Naive B cell (primary cell): ENCODE data around the gene MRPS10. TPM values are rescaled to one million over a fixed set of nuclear protein-coding genes. Genes with fewer than 3 reads are reported as not detected.

Experiments used
- ATAC-seq, 2 donors: fragments of 150-1000 bp; cut with Tn5 transposase; 2 replicates each; pipeline ENCODE4 v1.10.0; 2021; ENCODE audit warnings: low read depth in 2 of 2, mild to moderate bottlenecking in 2 of 2, moderate library complexity in 2 of 2
- DNase-seq: peaks from one replicate; pipeline ENCODE4 v3.0.0; 2022
- H3K27ac Mint-ChIP-seq, 6 donors: one replicate each; pipeline ENCODE4 v1.8.0; 2020 to 2022; ENCODE audit warnings: mild to moderate bottlenecking in 6 of 6, mixed read lengths in 6 of 6, moderate library complexity in 5 of 6, inconsistent platforms in 2 of 6
- H3K27me3 Mint-ChIP-seq, 3 donors: one replicate each; pipeline ENCODE4 v1.8.0; 2021 to 2022; ENCODE audit warnings: mixed read lengths in 3 of 3, mild to moderate bottlenecking in 1 of 3
- H3K36me3 Mint-ChIP-seq, 2 donors: one replicate each; pipeline ENCODE4 v1.8.0; 2020 to 2022; ENCODE audit warnings: mixed read lengths in 2 of 2, inconsistent platforms in 1 of 2, mild to moderate bottlenecking in 1 of 2
- H3K4me1 Mint-ChIP-seq, 3 donors: one replicate each; pipeline ENCODE4 v1.8.0; 2020 to 2022; ENCODE audit warnings: mixed read lengths in 3 of 3, inconsistent platforms in 1 of 3, mild to moderate bottlenecking in 1 of 3, moderate library complexity in 1 of 3
- H3K4me3 Mint-ChIP-seq, 8 donors: one replicate each; pipeline ENCODE4 v1.8.0; 2020 to 2022; ENCODE audit warnings: mild to moderate bottlenecking in 8 of 8, mixed read lengths in 8 of 8, moderate library complexity in 8 of 8, inconsistent platforms in 2 of 8
- H3K9me3 Mint-ChIP-seq, 7 donors: one replicate each; pipeline ENCODE4 v1.8.0; 2020 to 2022; ENCODE audit warnings: mixed read lengths in 7 of 7, mild to moderate bottlenecking in 5 of 7, inconsistent platforms in 2 of 7, moderate library complexity in 1 of 7
- polyA plus RNA-seq, 6 donors: library from polyadenylated mRNA; unstranded; fragments of 300-500 nt; fragmentation: Illumina TruSeq; gene quantifications; one replicate each; pipeline ENCODE4 v1.2.3, GENCODE V29; 2021; ENCODE audit warnings: low read depth in 6 of 6

Gene MRPS10
- polyA plus RNA-seq, 6 donors from 2014 or later: 39.3 to 53.1 (median 50.2) TPM

DNA sequence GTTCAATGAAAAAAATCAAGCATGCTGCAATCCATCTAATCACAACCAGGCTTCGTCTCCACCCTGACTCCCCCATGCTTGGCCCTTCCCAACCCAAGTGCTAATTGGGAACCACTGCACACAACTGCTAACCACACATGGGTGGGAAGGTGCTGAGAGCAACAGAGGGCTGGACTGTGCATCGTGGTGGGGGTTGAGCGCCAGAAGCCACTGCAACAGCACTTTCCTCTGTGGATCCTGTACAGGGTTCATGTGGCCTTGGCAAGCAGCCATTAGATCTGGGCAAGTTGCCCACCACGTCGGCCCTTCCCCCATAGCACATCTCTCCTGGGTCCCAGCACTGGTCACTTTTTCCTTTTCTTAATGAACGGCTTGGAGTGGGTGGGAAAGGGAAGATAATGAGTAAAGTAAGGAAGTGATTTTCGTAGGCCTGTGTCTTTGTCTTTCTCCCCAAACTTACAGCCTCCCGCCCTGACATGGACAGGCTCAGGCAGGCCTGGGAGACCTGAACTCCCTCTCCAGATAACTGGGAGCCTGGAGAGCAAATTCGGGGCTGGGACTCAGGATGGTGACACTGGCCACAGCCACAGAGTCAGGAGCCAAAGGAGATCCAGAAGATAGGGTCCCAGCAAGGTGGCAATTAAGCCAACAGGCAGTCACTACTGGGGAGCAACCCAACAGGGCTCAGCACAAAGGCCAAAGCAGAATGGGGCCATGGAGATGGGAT, 34.4 kb upstream of the MRPS10 start:
- no peak for DNase-seq
- peak overlapping the region in 2 of 6 donors; percentile 20 to 52 for H3K27ac Mint-ChIP-seq

DNA sequence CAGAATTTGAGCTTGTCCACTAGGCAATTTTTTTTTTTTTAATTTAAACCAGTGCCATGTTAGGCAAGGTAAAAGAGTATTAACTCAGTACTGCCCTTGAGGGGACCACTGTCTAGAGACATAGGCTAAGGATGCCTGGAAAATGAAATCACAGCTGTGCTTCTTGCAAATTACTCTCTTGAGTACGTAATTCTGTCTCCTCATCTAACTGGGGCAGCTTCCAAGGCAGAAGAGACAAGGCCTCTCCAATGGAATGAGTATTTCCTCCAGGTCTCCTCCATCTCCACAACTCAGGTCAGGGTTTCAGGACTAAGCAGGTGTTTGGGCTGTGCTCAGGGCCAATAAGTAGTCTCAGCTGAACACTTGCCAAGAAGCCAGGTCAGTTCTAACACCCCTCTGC, 33.8 kb upstream of the MRPS10 start:
- Mint-ChIP-seq H3K9me3 (no peaks in the 10 kb centered on the region), H3K27me3 (peaks cover 0 to 3% (median 0%) of the 10 kb centered on the region in 3 donors), H3K36me3 (no peaks in the 10 kb centered on the region), H3K4me3 (no peak overlapping the region), H3K4me1 (no peaks in the 10 kb centered on the region), H3K27ac (no peak overlapping the region)
- ATAC-seq (no peak), DNase-seq (no peak)

More for the DNA sequence above, 34.4 kb upstream of the MRPS10 start:
- H3K27me3 Mint-ChIP-seq: peaks cover 0 to 3% (median 0%) of the 10 kb centered on the region in 3 donors
- no peaks in the 10 kb centered on the region for H3K36me3 Mint-ChIP-seq
- ATAC-seq: no peak
- H3K4me1 Mint-ChIP-seq: no peaks in the 10 kb centered on the region
- no peak overlapping the region for H3K4me3 Mint-ChIP-seq
- no peaks in the 10 kb centered on the region for H3K9me3 Mint-ChIP-seq

GRCh38 chr6:42250274-42250931, 32.7 kb upstream of the MRPS10 start:
- H3K4me3 Mint-ChIP-seq: no peak overlapping the region
- H3K27ac Mint-ChIP-seq: no peak overlapping the region

GRCh38 chr6:42249279-42249678, 31.6 kb upstream of the MRPS10 start:
- no peak for DNase-seq
- no peaks in the 10 kb centered on the region for H3K4me1 Mint-ChIP-seq
- H3K4me3 Mint-ChIP-seq: no peak overlapping the region
- H3K36me3 Mint-ChIP-seq: no peaks in the 10 kb centered on the region
- ATAC-seq: no peak
- H3K9me3 Mint-ChIP-seq: no peaks in the 10 kb centered on the region
- H3K27me3 Mint-ChIP-seq: no peaks in the 10 kb centered on the region
- no peak overlapping the region for H3K27ac Mint-ChIP-seq

More at GRCh38 chr6:42250274-42250931, 32.7 kb upstream of the MRPS10 start:
- no peaks in the 10 kb centered on the region for H3K9me3 Mint-ChIP-seq
- H3K27me3 Mint-ChIP-seq: peaks cover 0 to 3% (median 0%) of the 10 kb centered on the region in 3 donors
- H3K36me3 Mint-ChIP-seq: no peaks in the 10 kb centered on the region
- no peak for DNase-seq
- no peaks in the 10 kb centered on the region for H3K4me1 Mint-ChIP-seq
- ATAC-seq: no peak

GRCh38 chr6:42243046-42243445, 25.4 kb upstream of the MRPS10 start:
- no peaks in the 10 kb centered on the region for H3K36me3 Mint-ChIP-seq
- no peak overlapping the region for H3K4me3 Mint-ChIP-seq

DNA sequence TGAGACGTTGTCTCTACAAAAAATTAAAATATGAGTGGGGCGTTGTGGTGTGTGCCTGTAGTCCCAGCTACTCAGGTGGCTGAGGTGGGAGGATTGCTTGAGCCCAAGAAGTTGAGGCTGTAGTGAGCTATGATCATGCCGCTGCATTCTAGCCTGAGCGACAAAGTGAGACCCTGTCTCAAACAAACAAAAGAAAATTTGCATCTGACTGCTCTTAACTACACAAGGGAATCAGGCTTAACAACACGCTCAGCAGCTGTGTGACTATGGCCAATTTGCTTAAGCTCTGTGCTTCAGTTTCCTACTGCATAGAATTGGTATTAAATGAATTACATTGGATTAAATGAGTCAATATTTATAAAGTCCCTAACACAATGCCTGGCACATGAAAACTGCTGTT, 24.3 kb upstream of the MRPS10 start:
- Mint-ChIP-seq H3K9me3 (no peaks in the 10 kb centered on the region), H3K4me1 (no peaks in the 10 kb centered on the region), H3K27ac (peak overlapping the region in 1 of 6 donors; percentile 47), H3K27me3 (no peaks in the 10 kb centered on the region), H3K4me3 (no peak overlapping the region), H3K36me3 (no peaks in the 10 kb centered on the region)
- no peak for DNase-seq
- ATAC-seq: no peak

More at GRCh38 chr6:42243046-42243445, 25.4 kb upstream of the MRPS10 start:
- DNase-seq (no peak), ATAC-seq (no peak)
- Mint-ChIP-seq H3K27ac (no peak overlapping the region), H3K9me3 (no peaks in the 10 kb centered on the region), H3K27me3 (no peaks in the 10 kb centered on the region), H3K4me1 (no peaks in the 10 kb centered on the region)

DNA sequence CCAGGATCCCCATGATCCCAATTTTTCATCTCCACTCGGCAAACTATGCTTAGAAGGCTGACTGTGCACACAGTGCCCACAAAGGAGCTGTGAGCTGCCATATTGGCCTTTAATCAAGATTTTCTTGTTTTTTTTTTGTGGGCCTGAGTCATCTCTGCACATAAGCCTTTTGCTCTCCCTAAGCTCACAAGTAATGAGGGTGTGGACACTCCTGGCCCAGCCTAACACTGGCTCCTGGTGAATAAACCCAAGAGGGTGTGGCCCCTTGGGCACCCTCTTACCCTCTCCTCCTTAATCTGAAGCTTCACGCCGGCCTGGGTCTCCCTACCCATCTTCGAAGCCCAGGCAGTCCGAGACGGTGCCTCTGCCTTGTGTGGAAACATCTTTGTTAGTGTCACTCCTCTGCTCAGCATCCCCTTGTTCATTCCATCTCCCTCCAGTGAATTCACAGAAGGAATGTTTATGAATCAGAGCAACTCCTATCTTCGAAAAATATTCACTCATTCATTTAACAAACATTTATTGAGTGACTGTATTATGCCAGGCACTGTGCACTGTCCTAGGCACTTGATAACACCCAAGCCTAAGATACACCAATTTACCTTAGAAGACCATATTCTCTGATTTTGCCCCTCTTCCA, 22.2 kb upstream of the MRPS10 start:
- Mint-ChIP-seq H3K36me3 (no peaks in the 10 kb centered on the region), H3K27ac (peak overlapping the region in 1 of 6 donors; percentile 1)
- no peak for DNase-seq

GRCh38 chr6:42239333-42239732, 21.7 kb upstream of the MRPS10 start:
- ATAC-seq (no peak), DNase-seq (no peak)
- Mint-ChIP-seq H3K36me3 (no peaks in the 10 kb centered on the region), H3K27me3 (no peaks in the 10 kb centered on the region), H3K4me1 (no peaks in the 10 kb centered on the region), H3K4me3 (no peak overlapping the region), H3K27ac (no peak overlapping the region), H3K9me3 (no peaks in the 10 kb centered on the region)

More for the DNA sequence above, 22.2 kb upstream of the MRPS10 start:
- no peaks in the 10 kb centered on the region for H3K27me3 Mint-ChIP-seq
- no peak overlapping the region for H3K4me3 Mint-ChIP-seq
- ATAC-seq: no peak
- H3K9me3 Mint-ChIP-seq: no peaks in the 10 kb centered on the region
- H3K4me1 Mint-ChIP-seq: no peaks in the 10 kb centered on the region

DNA sequence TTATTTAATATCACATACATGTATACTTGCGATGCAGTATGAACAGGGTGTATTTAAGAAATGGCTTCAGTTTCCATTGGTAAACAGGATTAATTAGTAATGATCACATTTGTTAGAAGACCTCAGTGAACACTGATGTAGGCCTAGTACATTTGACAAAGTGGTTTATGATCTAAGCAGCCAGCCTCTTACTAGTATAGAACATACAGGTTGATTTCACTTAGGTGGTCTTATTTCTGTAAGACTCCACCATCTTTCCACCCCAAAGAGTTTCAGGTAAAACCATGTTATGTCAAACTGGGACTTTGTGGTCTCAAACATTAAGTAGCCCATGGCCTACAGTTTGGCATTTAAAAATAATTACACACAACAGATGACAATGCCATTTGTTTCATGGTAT, 20.2 kb upstream of the MRPS10 start:
- no peak for ATAC-seq
- Mint-ChIP-seq H3K9me3 (no peaks in the 10 kb centered on the region), H3K27ac (no peak overlapping the region), H3K27me3 (no peaks in the 10 kb centered on the region), H3K4me1 (no peaks in the 10 kb centered on the region), H3K4me3 (no peak overlapping the region), H3K36me3 (no peaks in the 10 kb centered on the region)
- no peak for DNase-seq

GRCh38 chr6:42236682-42237473, 19.2 kb upstream of the MRPS10 start:
- no peak for ATAC-seq
- Mint-ChIP-seq H3K4me3 (no peak overlapping the region), H3K27me3 (no peaks in the 10 kb centered on the region), H3K9me3 (no peaks in the 10 kb centered on the region), H3K36me3 (no peaks in the 10 kb centered on the region), H3K27ac (peak overlapping the region in 1 of 6 donors; percentile 36), H3K4me1 (no peaks in the 10 kb centered on the region)
- DNase-seq: no peak

- no peaks in the 10 kb centered on the region for H3K27me3 Mint-ChIP-seq
- ATAC-seq (no peak), DNase-seq (no peak)
- H3K4me1 Mint-ChIP-seq: no peaks in the 10 kb centered on the region
- H3K36me3 Mint-ChIP-seq: no peaks in the 10 kb centered on the region
- H3K4me3 Mint-ChIP-seq: no peak overlapping the region
- H3K9me3 Mint-ChIP-seq: no peaks in the 10 kb centered on the region
- H3K27ac Mint-ChIP-seq: peak overlapping the region in 1 of 6 donors; percentile 24
Measured at GRCh38 chr6:42236030-42236429, 18.4 kb upstream of the MRPS10 start.

- no peaks in the 10 kb centered on the region for H3K36me3 Mint-ChIP-seq
- H3K9me3 Mint-ChIP-seq: no peaks in the 10 kb centered on the region
- H3K4me1 Mint-ChIP-seq: no peaks in the 10 kb centered on the region
- ATAC-seq (no peak), DNase-seq (no peak)
- H3K27ac Mint-ChIP-seq: peak overlapping the region in 1 of 6 donors; percentile 32
- no peak overlapping the region for H3K4me3 Mint-ChIP-seq
- H3K27me3 Mint-ChIP-seq: no peaks in the 10 kb centered on the region
Measured at GRCh38 chr6:42232035-42232434, 14.4 kb upstream of the MRPS10 start.
